GM19455 (cell line): ENCODE data around the gene CCDC57.
"Not testable (repeated sequence)": the region's sequence is repeated elsewhere in the genome, so short reads cannot be mapped to it uniquely, and the experiment has no call there.

ENCODE experiments used
- ATAC-seq: cut with Tn5 transposase; IDR thresholded peaks from one replicate; pipeline ENCODE4 v1.9.1; 2021; ENCODE audit not compliant: unreplicated experiment

Gene CCDC57

DNA sequence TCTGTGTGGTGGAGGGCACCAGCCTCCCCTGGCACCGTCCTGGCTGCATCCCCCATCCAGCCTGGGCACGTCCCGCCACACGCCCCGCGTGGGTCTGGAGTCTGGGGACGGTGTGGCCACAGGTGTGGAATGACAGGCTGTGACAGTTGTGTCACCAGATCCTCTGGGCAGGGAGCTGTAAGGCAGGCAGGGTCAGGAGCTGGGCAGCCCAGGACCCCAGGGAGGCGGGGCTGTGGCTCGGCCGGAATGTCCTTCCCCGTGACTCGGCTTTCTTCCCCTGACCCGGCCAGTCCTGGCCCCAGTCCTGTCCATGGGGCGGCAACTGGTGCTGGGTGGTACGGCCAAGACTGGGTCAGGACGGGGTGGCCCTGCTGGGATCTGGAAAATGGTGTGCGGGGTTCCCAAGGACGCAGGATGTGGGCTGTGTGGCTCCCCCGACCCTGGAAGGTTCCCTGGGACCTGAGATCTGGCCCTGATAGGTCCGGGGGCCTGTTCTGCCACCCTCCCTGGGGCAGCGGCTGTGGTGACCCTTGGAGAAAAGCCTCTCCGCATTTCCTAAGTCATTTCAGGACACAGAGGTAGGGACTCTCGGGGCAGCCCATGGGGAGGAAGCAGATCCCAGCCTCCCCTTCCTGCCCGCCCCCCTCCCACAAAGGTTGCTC is 12.9 kb upstream of the CCDC57 start:
- ATAC-seq, result no peak

DNA sequence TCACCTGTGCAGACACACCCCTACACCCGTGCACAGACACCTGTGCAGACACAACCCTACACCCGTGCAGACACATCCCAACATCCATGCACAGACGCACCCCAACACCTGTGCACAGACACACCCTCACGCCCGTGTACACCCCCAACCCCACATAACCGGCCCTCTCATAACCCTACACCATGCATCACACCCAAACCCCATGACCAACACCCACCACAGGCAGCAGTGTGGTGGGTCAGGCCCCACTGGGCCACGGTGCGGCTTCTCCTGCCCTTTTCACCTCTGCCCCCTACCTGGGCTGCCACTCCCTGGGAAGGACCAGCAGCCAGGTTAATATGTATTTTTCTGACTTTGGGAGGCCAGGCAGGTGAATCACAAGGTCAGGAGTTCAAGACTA is 12.0 kb upstream of the CCDC57 start:
- ATAC-seq, result no peak

DNA sequence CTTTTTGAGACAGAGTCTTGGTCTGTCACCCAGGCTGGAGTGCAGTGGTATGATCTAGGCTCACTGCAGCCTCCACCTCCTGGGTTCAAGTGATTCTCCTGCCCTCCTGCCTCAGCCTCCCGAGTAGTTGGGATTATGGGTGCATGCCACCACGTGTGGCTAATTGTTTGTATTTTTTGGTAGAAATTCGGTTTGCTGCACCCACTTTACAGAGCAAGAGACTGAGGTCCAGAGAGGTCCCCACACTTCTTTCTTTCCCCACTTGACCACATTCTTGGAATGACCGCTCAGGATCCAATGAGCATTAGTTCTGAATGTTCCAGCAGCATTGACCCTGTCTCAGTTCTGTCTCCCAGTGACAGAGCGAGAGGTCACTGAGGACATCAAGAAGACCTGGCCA is 10.9 kb upstream of the CCDC57 start:
- ATAC-seq, result no peak

DNA sequence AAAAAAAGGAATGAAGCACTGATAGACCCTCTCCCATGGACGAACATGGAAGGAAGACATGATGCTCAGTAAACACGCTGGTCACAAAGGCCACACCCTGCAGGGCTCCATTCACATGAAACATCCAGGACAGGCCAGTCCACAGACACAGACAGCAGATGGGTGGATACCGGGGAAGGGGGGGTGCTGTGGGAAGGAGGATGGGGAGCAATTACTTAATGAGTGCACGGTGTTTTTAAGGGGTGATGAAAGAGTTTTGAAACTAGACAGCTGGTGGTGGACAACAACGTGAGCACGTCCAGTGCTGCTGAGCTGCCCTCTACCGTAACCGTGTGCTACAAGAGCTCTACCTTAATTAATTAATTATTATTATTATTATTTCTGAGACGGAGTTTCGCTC is 10.2 kb upstream of the CCDC57 start:
- ATAC-seq, result no peak

DNA sequence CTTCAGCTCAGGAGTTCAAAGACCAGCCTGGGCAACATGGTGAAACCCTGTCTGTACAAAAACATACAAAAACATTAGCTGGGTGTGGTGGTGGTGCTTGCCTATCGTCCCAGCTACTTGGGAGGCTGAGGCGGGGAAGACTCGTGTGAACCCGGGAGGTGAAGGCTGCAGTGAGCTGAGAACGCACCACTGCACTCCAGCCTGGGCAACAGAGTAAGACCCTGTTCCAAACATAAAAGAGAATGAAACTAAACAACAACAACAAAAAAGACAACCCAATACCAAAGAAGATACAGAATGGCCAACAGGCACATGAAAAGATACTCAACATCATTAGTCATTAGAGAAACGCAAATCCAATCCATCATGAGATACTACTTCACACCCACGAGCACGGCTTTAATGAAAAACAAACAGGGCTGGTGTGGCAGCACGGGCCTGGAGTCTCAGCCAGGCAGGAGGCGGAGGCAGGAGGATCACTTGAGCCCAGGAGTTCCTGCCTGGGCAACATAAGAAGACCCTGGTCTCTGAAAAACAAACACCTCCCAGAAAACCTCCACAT is 8.8 kb upstream of the CCDC57 start:
- no peak for ATAC-seq

DNA sequence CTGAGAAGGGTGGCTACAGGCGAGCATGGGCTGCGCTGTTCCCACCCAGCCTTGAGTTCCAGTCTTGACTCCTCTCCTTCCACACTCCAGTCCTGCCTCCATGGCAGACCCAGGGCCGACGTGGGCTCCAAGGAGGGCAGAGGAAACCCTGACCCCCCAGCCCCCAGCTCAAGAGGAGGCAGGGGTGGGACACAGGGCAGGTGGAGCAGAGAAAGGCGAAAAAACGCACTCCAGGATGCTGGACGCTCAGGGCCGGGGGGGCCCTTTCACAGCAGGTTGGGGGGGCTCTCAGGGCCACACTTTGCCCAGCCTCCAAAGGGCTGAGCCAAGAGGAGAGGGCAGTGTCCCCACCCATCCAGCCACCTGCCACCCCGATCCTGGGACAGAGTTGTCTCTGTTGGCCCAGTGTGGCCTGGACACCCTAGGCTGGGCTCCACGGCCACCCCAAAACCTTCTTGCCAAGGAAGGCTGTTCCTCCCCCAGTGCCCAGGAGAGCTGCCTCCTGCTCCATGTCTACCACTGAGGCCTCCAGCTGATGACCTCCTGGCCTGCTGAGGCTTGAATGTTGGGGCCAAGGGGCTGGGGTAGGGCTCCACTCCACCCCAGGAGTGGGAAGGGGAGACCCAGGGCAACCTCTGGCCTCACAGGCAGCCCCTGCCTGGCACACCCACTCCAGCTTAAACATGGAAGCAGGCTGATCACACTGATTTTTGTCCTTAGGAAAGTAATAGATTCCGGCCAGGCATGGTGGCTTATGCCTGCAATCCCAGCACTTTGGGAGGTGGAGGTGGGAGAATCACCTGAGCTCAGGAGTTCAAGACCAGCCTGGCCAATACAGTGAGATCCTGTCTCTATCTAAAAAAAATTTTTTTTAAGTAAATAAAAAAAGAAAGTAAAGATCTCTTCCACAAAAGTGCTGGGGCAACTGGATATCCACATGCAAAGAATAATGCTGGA is 7.4 kb upstream of the CCDC57 start:
- no peak for ATAC-seq

DNA sequence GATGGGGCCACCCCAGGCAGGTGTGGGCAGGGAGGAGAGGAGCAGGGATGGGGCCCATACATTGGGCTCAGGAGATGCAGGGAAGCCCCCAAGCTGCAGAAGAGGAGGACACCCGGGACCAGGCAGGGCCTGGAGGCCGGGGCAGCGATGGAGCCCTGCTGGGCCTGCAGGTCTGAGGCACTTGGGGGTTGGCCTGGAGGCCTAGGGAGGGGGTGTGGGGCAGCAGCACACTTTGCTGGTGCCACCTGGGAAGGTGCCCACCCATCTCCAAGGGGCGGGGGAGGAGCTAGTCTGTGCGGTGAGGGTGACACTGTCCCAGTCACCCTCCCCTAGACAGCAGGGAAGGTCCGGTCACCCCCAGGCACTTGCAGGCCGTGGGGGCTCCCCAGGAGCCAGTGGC is 6.4 kb upstream of the CCDC57 start:
- ATAC-seq, result no peak

DNA sequence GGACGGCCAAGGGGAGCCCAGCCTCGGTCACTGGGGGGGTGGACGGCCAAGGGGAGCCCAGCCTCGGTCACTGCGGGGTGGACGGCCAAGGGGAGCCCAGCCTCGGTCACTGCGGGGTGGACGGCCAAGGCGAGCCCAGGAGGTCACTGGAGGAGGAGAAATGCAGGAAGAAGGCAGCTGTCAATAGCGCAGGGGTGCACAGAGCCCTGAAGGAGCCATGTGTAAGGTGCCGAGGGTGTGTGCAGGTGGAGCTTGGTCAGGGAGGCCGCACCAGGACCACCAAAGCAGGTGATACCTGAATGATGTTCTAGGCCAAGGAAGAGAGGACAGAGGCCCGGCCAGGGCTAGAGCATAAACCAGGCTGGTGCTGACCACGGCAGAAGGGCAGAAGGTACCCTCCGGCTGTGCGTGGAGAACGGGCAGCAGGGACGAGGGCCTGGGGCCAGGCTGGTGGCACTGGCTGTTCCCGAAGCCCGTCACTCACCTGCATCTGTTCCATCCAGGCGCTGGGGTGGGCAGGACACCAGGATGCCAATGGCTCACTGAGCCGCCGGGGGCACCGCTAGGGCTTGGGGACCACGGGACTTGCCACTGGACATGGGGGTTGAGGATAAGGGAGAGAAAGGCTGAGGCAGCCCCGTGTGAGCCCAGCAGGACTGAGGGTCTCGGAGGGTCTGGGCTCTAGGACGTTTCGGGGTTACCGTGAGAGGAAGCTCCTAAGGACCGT is 5.9 kb upstream of the CCDC57 start:
- ATAC-seq, result no peak

DNA sequence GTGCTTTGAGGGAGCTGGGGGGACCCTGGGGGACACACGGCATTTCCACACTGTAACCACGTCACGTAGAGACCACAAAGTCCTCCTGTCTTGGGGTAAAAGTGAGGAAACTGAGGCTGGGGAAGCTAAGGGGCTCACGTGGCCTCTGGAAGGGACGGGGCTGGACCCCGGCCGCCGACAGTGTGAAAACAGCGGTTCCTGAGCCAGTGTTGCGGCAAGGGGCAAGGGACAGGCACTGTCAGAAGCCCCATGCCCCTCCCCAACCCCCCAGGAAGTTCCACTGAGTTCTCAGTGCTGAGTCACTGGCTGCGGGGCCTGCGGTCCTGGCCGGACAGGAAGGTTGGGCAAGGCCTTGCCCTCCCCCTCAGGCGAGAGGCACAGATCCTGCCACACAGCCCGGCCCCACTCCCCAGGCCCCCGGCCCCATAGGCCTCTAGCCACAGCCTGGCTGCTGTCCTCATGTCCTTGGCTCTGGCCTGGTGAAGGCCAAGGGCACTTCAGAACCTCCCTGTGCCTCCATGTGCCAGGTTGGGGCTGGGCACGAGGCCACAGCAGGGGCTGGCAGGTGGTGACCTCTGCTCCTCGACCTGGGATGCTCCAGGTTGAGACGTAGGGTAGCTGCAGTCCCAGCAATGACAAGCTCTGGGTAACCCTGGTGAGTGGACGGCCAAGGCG is 5.0 kb upstream of the CCDC57 start:
- no peak for ATAC-seq

DNA sequence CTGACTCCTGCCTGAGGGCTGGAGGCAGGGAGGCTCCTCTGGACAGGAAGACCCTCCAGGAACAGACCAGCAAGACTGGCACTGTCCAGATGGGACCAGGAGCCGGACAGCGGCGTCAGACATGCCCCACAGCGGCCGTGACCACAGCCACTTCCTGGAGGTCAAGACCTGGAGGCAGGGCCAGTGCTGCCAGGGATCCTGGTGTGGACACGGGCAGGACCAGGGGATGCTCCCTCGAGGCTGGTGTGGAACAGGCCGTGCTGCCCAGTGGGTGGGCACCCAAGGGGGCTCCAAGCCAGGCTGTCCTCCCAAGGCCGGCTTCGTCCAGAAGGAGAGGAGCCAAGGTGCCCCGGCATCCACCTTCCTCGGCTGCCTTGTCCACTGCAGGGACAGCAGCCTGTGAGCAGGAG is 4.5 kb upstream of the CCDC57 start:
- no peak for ATAC-seq

DNA sequence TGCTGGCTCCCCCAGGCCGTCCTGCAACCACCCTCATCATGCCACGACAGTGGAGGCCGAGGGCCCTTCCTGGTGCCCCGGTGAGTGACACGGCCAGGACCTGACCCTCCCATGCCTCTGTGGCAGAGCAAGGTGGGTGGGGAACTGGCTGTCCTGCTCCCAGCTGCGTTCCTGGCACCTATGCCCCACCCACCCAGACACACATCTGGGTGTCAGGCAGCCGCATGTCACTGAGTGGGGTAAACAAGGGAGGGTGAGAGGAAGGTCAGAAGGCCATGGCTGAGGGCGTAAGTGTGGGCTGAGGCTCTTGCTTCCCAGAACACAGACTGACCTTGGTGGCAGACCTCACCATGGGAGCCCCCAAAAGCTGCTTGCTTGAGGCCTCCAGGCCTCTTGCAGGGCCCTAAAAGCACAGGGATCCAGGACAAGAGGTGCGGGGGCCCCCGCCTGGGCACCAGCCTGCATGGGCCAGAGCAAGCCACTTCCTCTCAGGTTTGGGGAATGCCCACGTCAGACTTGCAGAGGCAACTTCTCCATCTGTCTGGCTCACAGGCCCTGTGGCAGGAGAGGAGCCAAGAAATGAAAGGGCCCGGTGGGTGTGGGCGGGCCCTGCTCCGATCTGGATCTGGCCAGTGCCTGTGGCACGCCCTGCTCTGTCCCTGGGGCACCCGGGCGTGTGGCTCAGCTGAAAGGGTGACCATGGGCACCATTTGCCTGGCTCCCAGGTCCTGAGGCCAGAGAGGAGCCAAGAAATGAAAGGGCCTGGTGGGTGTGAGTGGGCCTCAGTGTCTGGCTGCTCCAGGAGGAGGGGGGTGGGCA is 3.9 kb upstream of the CCDC57 start:
- ATAC-seq, result no peak

DNA sequence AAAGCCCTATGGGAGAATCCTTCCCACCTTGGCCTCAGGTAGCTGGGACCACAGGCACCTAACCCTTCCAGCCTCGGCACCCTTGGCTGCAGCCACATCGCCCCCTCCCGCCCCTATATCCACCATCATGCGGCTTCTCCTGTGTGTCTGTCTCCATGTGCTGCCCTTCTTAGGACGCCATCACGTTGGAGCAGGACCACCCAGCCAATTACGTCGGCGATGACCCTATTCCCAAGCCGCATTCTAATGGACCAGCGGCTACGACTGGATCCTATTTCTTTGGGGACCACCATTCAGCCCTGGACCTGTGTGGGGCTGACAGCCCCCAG is 3.3 kb upstream of the CCDC57 start:
- ATAC-seq, result no peak

DNA sequence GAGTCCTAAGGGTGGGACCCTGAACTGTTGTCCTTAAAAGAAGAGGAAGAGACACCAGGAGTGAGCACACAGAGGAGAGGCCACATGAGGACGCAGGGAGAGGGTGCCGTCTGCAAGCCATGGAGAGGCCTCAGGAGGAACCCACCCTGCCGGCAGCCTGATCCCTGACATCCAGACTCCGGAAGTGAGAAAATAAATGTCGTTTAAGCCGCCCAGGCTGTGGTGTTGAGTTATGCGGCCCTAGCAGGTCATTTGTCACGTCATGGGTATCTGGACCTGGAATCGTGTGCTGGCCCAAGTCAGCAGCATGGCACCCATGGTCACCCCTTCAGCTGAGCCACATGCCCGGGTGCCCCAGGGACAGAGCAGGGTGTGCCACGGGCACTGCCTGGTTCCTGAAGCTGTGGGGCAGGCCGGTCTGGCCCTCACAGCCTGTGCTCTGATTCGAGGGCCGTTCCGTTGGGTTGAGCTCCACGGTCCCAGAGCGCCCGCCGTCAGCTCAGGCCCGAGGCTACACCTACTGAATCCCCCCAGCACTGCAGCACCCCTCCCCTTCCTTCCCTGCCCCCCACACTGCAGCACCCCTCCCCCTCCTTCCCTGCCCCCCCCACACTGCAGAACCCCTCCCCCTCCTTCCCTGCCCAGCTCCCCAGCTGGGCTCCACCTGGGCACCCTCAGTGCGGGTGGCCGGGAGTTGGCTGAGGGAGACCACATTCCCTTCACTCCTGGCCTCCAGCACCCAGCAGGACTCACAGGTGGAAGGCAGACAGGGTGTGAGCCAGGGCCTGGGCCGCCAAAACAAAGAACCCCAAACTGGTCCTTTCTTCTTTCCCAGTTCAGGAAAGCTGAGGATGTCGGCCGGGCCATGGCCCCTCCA is 2.7 kb upstream of the CCDC57 start:
- no peak for ATAC-seq

DNA sequence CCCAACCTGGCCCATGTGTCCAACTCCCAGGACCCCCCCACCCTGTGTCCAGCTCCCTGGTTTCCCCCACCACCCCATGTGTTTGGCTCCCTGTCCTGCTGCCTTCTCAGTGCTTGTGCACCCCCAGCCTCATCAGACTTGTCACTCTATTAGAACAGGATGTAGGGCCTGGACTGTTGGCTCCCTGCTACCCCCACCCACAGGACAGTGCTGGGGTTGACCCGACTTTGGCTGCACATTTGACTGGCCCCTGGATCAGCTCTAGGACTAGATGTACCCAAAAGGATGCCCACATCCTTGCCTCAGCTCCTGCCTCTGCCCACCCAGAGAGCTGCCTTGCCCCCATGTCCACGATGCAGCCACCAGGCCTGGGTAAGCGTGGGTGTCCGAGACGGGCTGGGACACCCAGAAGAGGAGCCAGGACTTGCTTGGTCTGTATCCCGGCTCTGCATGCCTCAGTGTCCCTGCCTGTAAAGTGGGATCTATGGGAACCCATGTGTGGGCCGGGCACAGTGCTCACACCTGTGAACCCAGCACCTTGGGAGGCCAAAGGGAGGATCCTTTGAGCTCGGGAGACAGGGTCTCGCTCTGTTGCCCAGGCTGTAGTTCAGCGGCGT is 1.5 kb upstream of the CCDC57 start:
- ATAC-seq, result no peak

DNA sequence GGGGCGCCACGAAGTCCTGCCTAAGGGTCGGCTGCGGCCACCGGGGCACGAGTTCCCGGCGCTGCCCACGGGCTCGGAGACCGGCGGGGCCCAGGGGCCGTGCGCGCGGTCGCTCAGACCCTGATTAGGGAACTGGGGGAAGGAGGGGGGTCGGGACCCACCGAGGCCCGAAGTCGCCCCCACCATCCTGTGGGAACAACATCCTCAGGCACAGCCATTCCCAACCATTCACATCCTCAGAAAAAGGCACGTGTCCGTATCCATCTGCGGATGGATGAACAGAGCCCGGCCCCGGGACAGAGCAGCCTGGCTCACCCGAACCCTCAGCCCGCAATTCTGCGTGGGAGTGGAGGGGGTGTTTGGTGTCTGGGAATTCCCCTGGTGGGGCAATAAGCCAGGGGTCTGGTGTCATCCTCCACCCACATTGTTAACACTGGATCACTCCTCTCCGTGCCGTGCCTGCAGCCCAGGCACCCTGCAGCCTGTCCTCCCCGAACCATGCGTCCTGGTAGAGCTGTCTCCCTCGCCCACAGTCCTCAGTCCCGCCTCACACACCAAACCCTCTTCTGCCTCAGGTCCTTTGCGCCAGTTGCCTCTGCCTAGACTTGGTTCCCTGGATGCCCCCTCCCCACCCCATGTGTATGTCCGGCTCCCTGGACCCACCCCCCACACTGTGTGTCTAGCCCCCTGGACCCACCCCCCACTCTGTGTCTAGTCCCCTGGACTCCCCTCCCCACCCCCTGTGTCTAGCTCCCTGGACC is 789 bp upstream of the CCDC57 start:
- ATAC-seq, result no peak

DNA sequence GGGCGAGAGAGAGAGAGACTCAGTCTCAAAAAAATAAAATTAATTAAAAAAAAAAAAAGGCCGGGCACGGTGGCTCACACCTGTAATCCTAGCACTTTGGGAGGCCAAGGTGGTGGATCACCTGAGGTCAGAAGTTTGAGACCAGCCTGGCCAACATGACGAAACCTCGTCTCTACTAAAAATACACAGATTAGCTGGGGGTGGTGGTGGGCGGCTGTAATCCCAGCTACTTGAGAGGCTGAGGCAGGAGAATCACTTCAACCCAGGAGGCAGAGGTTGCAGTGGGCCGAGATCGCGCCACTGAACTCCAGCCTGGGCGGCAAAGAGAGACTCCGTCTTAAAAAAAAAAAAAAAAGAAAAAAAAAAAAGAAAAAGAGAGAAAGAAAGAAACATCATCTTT is 2.0 kb downstream of the CCDC57 start:
- ATAC-seq, result not testable (repeated sequence)

DNA sequence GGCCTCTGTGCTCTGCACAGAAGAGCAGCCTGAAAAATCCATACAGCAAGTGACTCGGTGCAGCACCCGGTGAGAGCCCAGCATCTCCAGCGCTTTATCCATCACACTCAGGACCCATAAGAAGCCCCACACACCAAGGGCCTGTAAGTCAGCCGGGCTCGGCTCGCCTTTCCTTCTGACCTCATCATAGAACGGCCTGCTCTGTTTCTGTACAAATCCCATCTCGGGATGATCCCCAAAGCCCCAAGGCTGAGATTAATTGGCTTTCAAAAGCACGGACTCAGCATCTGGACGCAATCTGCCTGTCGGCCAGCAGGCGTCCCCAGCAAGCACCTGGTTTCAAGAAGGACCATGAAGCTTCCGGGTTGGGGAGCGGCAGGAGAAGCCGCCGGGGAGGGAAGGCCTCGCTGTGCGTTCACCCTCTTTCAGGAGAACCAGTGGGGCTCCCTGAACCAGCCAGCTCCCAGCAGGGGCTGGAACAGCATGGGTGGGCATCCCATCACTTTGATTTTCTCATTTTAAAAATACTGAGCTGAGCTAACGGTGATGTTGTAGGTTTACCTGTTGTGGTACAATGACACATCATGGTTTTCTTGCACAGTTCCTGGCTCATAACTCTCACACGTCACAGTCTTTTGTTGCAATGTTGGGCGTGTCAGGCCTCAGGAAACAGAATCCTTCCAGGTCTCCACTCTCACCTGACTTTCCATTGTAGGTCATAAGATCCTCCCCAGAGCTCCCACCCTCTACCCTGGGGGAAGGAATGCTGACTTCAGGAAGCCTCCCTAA is 6.7 kb downstream of the CCDC57 start:
- ATAC-seq, result peak; percentile 66
